ENCODE data around the gene SERPINB2.
"Not testable (repeated sequence)": the region's sequence is repeated elsewhere in the genome, so short reads cannot be mapped to it uniquely, and the experiment has no call there.

The SERPINB2 gene

DNA sequence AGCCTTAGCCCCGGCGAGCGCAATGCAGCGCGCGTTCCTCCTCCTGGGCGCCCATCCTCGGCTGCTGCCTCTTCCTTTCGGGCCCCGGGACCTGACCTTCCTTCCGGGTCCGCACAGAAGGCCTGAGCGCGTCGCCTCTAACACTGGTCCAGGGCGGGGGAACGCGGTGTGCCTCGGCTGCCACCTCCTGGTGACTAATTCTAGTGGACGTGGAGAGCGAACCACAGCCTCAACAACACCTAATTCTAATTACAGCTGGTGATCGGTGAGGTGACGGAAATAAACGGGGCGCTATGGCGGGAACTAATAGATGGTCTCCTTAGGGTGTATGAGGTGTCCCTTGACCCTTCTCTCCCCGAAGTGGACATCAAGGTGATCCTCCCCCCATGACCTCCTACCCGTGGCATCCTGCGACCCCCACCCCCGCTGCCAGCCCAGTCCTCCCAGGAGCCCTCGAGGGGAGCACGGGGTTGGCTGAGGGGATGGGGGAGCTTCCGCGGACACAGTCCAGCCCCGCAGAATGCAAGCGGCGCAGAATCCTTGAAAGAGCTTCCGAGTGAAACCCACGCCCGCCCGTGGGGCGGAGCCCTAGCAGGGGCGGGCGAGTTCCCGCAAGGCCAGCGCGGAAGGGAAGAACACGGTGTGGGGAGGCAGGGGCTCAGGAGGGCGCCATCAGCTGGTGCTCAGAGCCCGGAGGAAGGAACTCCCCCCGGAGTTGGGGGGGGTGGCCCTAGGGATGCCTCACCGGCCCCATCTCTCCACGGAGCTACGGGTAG lies 48.8 kb downstream of the SERPINB2 start:
- peak; percentile 88 for TF ChIP-seq CTCF (conservative IDR thresholded peaks at IDR 0.05; ENCODE audit: low read depth)
- POLR2A ChIA-PET (ENCODE audit: low non-redundant PET): no interaction called here
- CTCF ChIA-PET: interaction anchor here (0.6 to 1.3 kb wide), 9 partner anchors 32 to 1759 kb away, joined by 3 to 9 read pairs (median 5); no protein-coding TSS in a partner anchor
- peak overlapping the region; percentile 28; the same call in 1 of the 2 replicates for H3K27ac ChIP-seq
- DNase-seq (ENCODE audit: low spot score): peak; percentile 79

DNA sequence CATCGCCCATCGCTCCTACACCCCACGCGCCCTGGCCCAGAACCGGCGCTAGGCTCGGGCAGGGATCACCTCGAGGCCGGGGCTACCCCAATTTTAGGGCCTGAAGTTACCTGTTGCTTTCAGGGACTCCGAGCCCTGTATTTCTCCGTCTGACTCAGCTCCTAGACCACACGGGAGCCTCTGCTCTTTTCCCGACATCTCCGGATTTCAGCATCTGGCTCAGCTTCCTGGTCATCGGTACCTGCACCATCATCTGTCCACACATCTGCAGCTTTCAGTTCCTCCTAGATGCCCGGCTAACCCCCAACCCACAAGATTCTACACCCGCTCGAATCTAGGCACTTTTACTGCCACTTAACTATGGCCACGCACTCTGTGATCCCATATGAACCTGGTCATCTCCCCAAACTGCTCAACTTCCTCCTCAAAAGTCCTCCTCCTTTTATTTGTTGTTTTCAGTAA lies 49.5 kb downstream of the SERPINB2 start:
- H3K27ac ChIP-seq: no peak overlapping the region
- ChIA-PET CTCF (interaction anchor here (0.6 to 1.1 kb wide), 3 partner anchors 92 to 419 kb away, joined by 3 to 7 read pairs (median 3); no protein-coding TSS in a partner anchor), POLR2A (ENCODE audit: low non-redundant PET) (no interaction called here)
- no peak for DNase-seq (ENCODE audit: low spot score)
- no peak for TF ChIP-seq CTCF (conservative IDR thresholded peaks at IDR 0.05; ENCODE audit: low read depth)

DNA sequence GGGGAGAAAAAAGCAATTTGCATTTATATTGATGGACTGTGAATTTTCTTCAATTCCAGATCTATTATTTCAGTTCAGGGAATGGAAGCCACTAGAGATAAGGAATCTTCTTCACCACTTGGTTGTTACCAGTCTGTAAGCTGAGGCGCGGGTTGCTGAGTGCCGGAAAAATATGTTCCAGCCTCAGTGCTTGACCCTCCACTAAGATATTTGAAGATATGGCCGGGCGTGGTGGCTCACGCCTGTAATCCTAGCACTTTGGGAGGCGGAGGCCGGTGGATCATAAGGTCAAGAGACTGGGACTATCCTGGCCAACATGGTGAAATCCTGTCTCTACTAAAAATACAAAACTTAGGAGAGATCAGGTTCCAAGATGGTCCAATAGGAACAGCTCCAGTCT lies 52.5 kb downstream of the SERPINB2 start:
- ChIA-PET CTCF (no interaction called here), POLR2A (ENCODE audit: low non-redundant PET) (no interaction called here)
- no peak overlapping the region for H3K27ac ChIP-seq
- no peak for DNase-seq (ENCODE audit: low spot score)
- no peak for TF ChIP-seq CTCF (conservative IDR thresholded peaks at IDR 0.05; ENCODE audit: low read depth)

DNA sequence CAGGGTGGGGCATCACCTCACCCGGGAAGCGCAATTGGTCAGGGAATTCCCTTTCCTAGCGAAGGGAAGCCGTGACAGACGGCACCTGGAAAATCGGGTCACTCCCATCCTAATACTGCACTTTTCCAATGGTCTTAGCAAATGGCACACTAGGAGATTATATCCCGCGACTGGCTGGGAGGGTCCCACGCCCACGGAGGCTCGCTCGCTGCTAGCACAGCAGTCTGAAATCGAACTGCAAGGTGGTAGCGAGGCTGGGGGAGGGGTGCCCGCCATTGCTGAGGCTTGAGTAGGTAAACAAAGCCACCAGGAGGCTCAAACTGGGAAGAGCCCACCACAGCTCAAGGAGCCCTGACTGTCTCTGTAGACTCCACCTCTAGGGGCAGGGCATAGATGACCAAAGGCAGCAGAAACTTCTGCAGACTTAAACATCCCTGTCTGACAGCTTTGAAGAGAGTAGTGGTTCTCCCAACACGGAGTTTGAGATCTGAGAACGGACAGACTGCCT lies 53.1 kb downstream of the SERPINB2 start:
- POLR2A ChIA-PET (ENCODE audit: low non-redundant PET); DNase-seq (ENCODE audit: low spot score); CTCF ChIA-PET; H3K27ac ChIP-seq: not testable (repeated sequence)

DNA sequence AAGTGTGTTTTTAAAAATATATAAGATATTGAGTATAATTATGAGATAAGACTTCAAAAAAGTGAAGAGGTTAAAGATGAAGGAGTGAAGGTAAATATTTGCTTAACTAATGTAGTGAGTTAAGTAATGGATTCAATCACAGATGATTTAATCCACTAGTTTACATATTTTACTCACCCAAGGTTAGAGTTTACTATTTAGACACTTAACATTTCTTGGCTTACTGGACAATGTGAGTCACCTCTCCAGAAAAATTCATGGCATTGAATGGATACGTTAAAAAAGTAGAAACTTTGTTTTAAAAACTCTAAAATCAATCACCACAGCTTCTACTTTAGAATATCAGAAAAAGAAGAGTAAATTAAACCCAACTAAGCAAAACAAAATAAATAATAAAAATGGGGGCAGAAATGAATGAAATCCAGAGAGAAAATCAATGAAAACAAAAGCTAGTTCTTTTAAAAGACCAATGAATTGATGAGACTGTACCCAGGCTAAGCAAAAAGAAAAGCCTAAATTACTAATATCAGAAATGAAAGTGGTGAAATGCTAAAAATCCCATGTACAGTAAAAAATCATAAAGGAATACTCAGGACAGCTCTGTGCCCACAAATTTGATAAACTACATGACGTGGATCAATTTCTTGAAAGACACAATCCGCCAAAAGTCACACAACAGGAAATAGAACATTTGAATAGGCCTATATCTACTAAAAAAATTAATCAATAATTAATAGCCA lies 59.7 kb downstream of the SERPINB2 start:
- no peak for TF ChIP-seq CTCF (conservative IDR thresholded peaks at IDR 0.05; ENCODE audit: low read depth)
- POLR2A ChIA-PET (ENCODE audit: low non-redundant PET): no interaction called here
- no peak overlapping the region for H3K27ac ChIP-seq
- CTCF ChIA-PET: interaction anchor here (0.6 kb wide), 1 partner anchor 462 kb away, joined by 7 read pairs; no protein-coding TSS in a partner anchor
- no peak for DNase-seq (ENCODE audit: low spot score)

DNA sequence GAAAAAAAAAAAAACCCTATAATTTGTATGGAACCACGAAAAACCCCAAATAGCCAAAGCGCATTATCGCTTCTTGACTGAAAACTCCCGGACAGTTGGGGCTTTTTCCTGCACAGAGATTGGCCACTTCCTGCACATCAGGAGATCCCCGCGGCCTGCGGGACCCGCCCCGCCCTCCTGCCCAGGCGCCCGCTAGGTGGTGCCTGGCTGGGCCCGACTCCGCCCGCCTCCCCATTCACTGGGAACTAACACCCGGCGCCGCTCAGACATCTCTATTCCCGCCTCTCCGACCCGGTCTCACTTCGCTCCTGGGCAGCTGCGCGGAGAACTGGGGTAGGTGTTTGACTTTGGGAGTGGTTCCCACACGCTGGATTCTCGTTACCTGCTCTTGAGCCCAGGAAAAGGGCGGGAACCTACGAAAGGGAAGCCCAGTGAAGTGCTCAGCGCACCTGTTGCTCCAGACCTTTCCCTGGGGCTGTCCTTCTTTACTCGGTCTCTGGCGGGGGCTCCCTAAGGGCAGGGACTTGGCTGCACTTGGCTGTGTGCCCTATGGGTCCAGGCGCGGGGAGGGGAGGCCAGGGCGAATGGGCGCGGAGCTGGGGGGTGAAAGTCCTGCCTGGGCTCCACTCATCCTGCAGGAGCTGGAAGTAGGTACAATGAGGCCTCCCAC lies 61.7 kb downstream of the SERPINB2 start, which contains the start of gene HMSD:
TSS of gene HMSD (plus strand) at position 234 of the 670 bp plus-strand sequence. CDS start 4,155 bp downstream, outside the sequence.
- CTCF ChIA-PET: interaction anchor here (0.6 to 1.0 kb wide), 2 partner anchors 14 to 45 kb away, joined by 3 to 4 read pairs; no protein-coding TSS in a partner anchor
- peak; percentile 47 for TF ChIP-seq CTCF (conservative IDR thresholded peaks at IDR 0.05; ENCODE audit: low read depth)
- H3K27ac ChIP-seq: no peak within 1 kb of the TSS
- DNase-seq (ENCODE audit: low spot score): peak; percentile 74
- POLR2A ChIA-PET (ENCODE audit: low non-redundant PET): no interaction called here

Measured in RWPE1 (cell line).